ENCODE results near the gene UQCR10. TPM values are rescaled to one million over a fixed set of nuclear protein-coding genes. Genes with fewer than 3 reads are reported as not detected.

Gene UQCR10
- total RNA-seq, 1 donor from 2014 or later, result 65.8 TPM

DNA sequence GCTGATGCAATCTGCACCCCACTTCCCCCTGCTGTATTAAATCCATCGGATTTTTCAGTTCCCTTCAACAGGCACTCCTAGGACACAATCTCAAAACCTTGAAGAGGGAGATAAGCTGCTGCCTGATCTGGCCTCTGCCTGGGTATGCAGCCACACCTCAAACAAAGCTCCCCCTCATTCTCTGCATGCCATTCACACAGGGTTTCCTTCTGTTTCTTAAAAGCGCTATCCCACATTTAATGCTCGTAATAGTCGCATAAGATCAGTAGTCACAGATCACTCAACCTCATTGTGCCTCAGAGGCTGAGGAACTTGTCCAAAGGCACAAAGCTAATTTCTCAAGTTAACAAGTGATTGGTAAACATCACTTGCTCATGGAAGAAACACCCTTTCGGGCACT is 34.0 kb downstream of the UQCR10 start:
- Histone ChIP-seq H3K27me3 (no peaks in the 10 kb centered on the region), H3K4me3 (no peak overlapping the region), H3K9me3 (no peaks in the 10 kb centered on the region), H3K27ac (peak overlapping the region; percentile 73), H3K36me3 (peaks cover 0 to 68% of the 10 kb centered on the region in 2 donors), H3K4me1 (peaks cover 33% of the 10 kb centered on the region)
- DNase-seq (ENCODE audit: extremely low spot score in 2 of 2), result no peak
- intact Hi-C loops (cut with DNase I), result no loop called here
- TF ChIP-seq POLR2AphosphoS5 (IDR thresholded peaks at IDR 0.05; ENCODE audit: insufficient read depth in 1 of 2, low read depth in 1 of 2) (no peak), POLR2A (IDR thresholded peaks at IDR 0.05) (no peak)
- TF ChIP-seq, protein P1, sequence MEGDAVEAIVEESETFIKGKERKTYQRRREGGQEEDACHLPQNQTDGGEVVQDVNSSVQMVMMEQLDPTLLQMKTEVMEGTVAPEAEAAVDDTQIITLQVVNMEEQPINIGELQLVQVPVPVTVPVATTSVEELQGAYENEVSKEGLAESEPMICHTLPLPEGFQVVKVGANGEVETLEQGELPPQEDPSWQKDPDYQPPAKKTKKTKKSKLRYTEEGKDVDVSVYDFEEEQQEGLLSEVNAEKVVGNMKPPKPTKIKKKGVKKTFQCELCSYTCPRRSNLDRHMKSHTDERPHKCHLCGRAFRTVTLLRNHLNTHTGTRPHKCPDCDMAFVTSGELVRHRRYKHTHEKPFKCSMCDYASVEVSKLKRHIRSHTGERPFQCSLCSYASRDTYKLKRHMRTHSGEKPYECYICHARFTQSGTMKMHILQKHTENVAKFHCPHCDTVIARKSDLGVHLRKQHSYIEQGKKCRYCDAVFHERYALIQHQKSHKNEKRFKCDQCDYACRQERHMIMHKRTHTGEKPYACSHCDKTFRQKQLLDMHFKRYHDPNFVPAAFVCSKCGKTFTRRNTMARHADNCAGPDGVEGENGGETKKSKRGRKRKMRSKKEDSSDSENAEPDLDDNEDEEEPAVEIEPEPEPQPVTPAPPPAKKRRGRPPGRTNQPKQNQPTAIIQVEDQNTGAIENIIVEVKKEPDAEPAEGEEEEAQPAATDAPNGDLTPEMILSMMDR (IDR thresholded peaks at IDR 0.05), result no peak

GRCh38 chr22:29801796-29802195 is 34.6 kb downstream of the UQCR10 start:
- no peak for TF ChIP-seq POLR2AphosphoS5 (IDR thresholded peaks at IDR 0.05; ENCODE audit: insufficient read depth in 1 of 2, low read depth in 1 of 2)
- TF ChIP-seq, protein P1 (IDR thresholded peaks at IDR 0.05), result no peak
- TF ChIP-seq POLR2A (IDR thresholded peaks at IDR 0.05), result no peak
- no peak for DNase-seq (ENCODE audit: extremely low spot score in 2 of 2)
- Histone ChIP-seq H3K27ac (no peak overlapping the region), H3K4me3 (no peak overlapping the region), H3K27me3 (no peaks in the 10 kb centered on the region), H3K9me3 (no peaks in the 10 kb centered on the region), H3K36me3 (peaks cover 0 to 69% of the 10 kb centered on the region in 2 donors), H3K4me1 (peaks cover 33% of the 10 kb centered on the region)
- intact Hi-C loops (cut with DNase I), result no loop called here

DNA sequence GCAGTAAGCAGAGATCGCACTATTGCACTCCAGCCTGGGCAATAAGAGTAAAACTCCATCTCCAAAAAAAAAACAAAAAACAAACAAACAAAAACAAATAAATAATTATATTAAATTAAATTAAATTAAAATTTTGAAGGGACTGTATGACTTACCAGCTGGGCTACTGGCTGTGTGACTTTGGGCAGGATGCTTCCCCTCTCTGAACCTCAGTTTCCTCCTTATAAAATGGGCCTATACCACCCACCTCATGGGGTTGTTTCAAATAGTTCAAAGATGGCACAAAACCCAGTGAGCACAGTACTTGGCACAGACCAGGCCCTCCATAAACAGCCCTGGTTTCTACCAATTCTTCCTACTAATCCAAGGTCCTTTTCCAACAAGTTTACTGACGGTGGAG is 36.0 kb downstream of the UQCR10 start:
- Histone ChIP-seq H3K27ac (no peak overlapping the region), H3K4me1 (peaks cover 20% of the 10 kb centered on the region), H3K27me3 (no peaks in the 10 kb centered on the region), H3K9me3 (no peaks in the 10 kb centered on the region), H3K4me3 (no peak overlapping the region), H3K36me3 (peaks cover 0 to 80% of the 10 kb centered on the region in 2 donors)
- no peak for DNase-seq (ENCODE audit: extremely low spot score in 2 of 2)
- TF ChIP-seq POLR2A (IDR thresholded peaks at IDR 0.05) (no peak), POLR2AphosphoS5 (IDR thresholded peaks at IDR 0.05; ENCODE audit: insufficient read depth in 1 of 2, low read depth in 1 of 2) (no peak)
- TF ChIP-seq, protein P1 (IDR thresholded peaks at IDR 0.05), result no peak
- intact Hi-C loops (cut with DNase I), result no loop called here

DNA sequence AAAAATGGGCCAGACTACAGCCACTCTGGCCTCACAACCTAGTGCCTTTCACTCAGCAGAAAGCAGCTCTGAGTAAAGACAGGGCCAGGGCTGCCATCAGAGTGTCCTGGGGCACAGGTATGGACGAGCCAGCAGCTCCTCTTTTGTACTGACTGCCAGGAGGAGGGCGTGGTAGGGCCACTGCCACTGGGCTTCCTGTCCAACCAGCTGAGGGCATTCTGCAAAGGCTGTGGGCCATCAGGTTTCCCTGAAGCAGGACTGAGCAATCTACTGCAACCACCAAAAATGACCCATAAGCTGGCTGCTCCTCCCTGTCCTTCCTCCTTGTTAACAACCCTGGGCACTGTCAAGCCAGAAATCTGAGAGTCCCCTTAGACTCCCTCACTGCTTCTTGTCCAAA is 37.8 kb downstream of the UQCR10 start:
- Histone ChIP-seq H3K36me3 (peaks cover 0 to 90% of the 10 kb centered on the region in 2 donors), H3K27ac (no peak overlapping the region), H3K4me3 (no peak overlapping the region), H3K9me3 (no peaks in the 10 kb centered on the region), H3K27me3 (no peaks in the 10 kb centered on the region), H3K4me1 (peaks cover 3% of the 10 kb centered on the region)
- DNase-seq (ENCODE audit: extremely low spot score in 2 of 2), result no peak
- intact Hi-C loops (cut with DNase I), result no loop called here
- TF ChIP-seq POLR2AphosphoS5 (IDR thresholded peaks at IDR 0.05; ENCODE audit: insufficient read depth in 1 of 2, low read depth in 1 of 2) (no peak), POLR2A (IDR thresholded peaks at IDR 0.05) (no peak)
- TF ChIP-seq, protein P1 (IDR thresholded peaks at IDR 0.05), result no peak

- no peak overlapping the region for H3K27ac ChIP-seq
- DNase-seq (ENCODE audit: extremely low spot score in 2 of 2), result no peak
- H3K9me3 ChIP-seq, result no peaks in the 10 kb centered on the region
- TF ChIP-seq, protein P1 (IDR thresholded peaks at IDR 0.05), result no peak
- no peak for TF ChIP-seq POLR2A (IDR thresholded peaks at IDR 0.05)
- no peak for TF ChIP-seq POLR2AphosphoS5 (IDR thresholded peaks at IDR 0.05; ENCODE audit: insufficient read depth in 1 of 2, low read depth in 1 of 2)
- no peak overlapping the region for H3K4me3 ChIP-seq
- no peaks in the 10 kb centered on the region for H3K4me1 ChIP-seq
- no peaks in the 10 kb centered on the region for H3K27me3 ChIP-seq
- intact Hi-C loops (cut with DNase I), result no loop called here
- H3K36me3 ChIP-seq, result peaks cover 0 to 83% of the 10 kb centered on the region in 2 donors
Measured at GRCh38 chr22:29806196-29806595, 39.0 kb downstream of the UQCR10 start.
